LNCaP clone FGC (cell line): ENCODE measurements around the gene MMRN1.

Experiments
- DNase-seq: peaks from one replicate; pipeline ENCODE4 v3.0.0-alpha.2; 2011; ENCODE audit warnings: low read depth
- H3K4me3 ChIP-seq: 2 replicates; pipeline ENCODE4 v1.5.1; 2011; ENCODE audit warnings: mild to moderate bottlenecking, low read depth, low read length, control low read depth
- TF ChIP-seq, protein P1 (sequence below): IDR thresholded peaks from 2 replicates; pipeline ENCODE4 v1.5.1; 2012; ENCODE audit warnings: mild to moderate bottlenecking; ENCODE audit not compliant: control insufficient read depth, insufficient read depth; ENCODE audit errors: extremely low read depth

The MMRN1 gene

DNA sequence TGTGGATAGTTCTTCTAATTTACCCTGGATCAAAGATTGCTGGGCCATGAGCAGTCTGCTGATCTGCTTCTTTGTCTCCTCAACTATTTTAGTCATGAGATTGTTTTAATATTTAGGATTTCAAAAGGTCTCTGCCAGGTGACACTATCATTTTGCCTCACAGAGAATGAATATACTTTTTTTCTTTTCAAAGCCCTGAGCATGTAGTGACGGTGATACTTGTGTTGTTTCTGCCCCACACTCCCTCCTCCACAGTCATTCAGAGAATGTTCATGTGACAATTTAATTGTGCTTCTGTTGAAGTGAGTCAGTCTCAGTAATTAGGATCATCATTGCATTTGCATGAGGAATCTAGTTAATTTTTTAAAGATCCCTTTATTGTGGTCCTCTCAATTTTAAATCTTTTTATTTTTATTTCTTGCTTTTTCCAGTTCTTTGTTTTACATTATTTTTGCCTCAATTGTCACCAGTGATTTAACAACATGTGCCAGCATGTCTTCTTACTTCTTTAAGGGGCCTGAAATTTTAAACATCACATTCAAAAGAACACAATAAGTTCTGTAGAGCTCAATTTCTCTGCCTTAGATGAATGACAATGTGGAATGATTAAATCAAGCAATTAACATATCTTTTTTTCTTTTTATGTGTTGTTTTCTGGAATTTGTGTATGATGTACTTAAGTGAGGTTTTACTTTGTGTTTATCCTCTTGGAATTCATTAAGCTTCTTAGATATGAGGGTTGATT lies 12.3 kb downstream of the MMRN1 start:
- no peak overlapping the region for H3K4me3 ChIP-seq
- DNase-seq, result no peak
- TF ChIP-seq, protein P1, sequence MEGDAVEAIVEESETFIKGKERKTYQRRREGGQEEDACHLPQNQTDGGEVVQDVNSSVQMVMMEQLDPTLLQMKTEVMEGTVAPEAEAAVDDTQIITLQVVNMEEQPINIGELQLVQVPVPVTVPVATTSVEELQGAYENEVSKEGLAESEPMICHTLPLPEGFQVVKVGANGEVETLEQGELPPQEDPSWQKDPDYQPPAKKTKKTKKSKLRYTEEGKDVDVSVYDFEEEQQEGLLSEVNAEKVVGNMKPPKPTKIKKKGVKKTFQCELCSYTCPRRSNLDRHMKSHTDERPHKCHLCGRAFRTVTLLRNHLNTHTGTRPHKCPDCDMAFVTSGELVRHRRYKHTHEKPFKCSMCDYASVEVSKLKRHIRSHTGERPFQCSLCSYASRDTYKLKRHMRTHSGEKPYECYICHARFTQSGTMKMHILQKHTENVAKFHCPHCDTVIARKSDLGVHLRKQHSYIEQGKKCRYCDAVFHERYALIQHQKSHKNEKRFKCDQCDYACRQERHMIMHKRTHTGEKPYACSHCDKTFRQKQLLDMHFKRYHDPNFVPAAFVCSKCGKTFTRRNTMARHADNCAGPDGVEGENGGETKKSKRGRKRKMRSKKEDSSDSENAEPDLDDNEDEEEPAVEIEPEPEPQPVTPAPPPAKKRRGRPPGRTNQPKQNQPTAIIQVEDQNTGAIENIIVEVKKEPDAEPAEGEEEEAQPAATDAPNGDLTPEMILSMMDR, result no peak

DNA sequence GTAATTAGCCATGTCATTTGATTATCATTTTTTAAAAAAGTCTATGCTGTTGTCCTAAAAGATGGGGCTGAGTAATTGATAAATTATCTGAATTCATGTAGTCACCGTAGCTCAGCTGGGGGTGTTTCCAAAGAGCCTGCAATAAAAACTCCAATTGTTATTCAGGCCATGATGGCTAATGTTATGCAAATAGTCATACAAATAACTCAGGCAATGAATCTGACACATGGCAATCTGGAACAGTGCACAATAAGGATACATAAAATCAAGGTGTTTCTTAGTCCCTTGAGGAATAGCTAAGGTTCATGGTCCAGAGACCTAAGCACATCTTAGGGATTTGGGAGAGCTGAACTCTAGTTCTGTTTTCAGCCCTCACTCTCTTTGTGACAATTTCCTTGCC lies 15.2 kb downstream of the MMRN1 start:
- TF ChIP-seq, protein P1, result no peak
- no peak for DNase-seq
- H3K4me3 ChIP-seq, result no peak overlapping the region

DNA sequence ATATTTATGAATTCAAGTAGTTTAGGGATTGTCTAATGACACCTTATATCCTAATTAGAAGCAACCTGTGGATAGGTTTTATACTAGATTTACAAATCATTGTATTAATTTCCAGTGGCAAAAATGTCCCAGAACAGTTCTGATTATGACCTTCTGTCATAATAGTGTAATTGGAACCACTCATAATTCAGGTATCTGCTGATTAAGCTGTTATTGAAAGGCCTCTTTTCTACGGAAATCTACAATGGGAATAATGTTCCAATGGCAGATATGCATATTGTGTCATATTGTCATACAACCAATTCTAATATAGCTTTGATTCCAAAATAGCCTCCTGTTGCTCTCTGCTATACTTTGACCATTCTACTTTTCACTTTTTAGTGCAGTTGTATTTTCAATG lies 19.0 kb downstream of the MMRN1 start:
- TF ChIP-seq, protein P1, result no peak
- no peak overlapping the region for H3K4me3 ChIP-seq
- DNase-seq, result no peak

DNA sequence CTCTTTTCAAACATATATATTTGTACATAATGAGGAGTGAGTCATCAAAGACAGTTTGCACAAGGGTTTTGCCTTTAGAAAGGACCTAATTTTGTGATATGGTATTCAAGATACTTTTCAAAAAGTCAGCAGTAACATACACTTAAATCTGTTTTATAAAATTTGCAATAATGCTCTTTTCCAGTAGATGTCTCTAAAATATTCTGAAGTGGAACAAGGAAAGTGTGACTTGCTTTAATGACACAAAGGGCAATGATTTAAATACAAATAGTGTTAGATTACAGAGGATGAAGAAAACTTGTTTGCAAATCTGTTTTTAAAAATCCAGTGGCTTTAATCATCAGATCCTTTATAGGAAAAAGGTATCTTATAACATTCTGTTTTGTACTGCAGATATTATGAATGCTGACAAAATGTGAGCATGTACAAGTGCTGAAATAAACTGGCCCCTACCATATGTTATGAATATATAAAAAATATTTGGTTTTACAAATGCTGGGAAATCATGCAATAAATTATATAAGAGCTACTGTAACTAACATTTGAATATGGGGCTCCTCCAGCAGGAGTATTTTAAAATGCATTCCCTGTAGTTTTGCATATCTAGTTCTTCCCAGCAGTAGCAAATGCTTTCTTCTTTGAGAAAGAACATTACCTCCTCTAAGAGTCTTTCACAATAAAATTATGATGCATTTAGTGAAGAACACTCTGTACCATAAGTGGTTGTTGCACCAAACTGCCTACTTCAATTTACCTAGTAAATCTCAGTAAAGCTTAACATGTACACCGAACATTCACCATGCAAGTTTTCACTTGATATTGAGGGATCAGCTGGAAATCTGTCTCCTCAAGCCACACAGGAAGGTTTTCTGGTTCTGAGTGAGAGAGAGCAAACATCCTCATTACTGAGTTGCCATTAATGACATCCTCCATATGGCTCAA lies 20.2 kb downstream of the MMRN1 start:
- H3K4me3 ChIP-seq, result no peak overlapping the region
- TF ChIP-seq, protein P1, result peak; percentile 49
- DNase-seq, result no peak

DNA sequence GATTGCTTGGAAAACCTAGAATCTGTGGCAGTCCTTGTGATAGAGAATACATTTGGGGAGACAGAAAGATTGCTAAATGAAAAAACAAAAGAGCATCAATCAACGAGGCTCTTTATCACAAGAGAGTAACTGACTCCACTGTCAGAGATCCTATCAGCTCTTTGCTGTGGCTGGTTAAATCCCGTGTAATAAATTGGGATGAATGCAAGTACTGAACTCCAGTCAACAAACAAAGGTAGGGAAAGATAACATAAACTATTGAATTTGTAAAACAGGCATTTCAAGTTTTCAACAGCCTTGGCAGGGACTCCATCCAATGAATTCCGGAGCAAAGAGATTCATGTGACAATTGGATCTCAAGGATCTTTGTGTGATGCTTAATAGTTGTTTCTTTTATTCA lies 21.3 kb downstream of the MMRN1 start:
- TF ChIP-seq, protein P1, result no peak
- no peak overlapping the region for H3K4me3 ChIP-seq
- peak; percentile 74 for DNase-seq

DNA sequence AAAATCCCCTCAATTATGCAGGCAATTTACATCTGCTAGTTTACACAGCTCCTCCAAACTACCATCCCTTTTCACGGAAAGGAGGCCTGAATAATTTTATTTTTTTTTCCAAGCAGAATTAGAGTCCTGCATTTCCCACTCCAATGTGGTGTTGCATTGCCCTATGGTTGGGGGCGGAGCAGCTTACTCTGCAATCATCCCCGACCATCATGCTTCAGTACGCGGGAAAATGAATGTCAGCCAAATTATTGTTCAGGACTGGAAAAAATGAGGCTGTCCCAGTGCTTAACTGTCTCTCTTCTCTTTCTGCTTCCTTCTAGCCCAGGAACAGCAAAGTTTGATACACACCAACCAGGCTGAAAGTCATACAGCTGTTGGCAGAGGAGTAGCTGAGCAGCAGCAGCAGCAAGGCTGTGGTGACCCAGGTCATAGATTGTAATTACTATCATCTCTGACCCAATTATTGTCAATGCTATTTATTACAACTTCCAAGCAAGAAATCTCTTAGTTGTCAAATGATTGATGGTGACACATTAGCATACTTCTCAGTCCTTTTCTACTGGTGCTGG lies 28.3 kb downstream of the MMRN1 start:
- no peak overlapping the region for H3K4me3 ChIP-seq
- TF ChIP-seq, protein P1, result no peak
- DNase-seq, result no peak
